HUES64 (cell line): ENCODE results near the gene FHIT.

Source experiments
- H3K27ac ChIP-seq: 2 replicates; pipeline ENCODE4 v1.7.0; 2013; ENCODE audit warnings: low read depth, low read length, inconsistent platforms
- H3K27me3 ChIP-seq: 2 replicates; pipeline ENCODE4 v1.6.1; 2013; ENCODE audit warnings: mild to moderate bottlenecking, low read length; ENCODE audit not compliant: insufficient read depth
- H3K36me3 ChIP-seq: 2 replicates; pipeline ENCODE4 v1.6.1; 2013; ENCODE audit warnings: mild to moderate bottlenecking, low read length; ENCODE audit not compliant: insufficient read depth
- H3K4me1 ChIP-seq: 2 replicates; pipeline ENCODE4 v1.6.1; 2013; ENCODE audit warnings: mild to moderate bottlenecking, low read length, moderate library complexity; ENCODE audit not compliant: insufficient read depth
- H3K4me3 ChIP-seq: 2 replicates; pipeline ENCODE4 v1.5.1; 2013; ENCODE audit warnings: mild to moderate bottlenecking, low read length, moderate library complexity
- H3K9ac ChIP-seq: 2 replicates; pipeline ENCODE4 v1.6.1; 2013; ENCODE audit warnings: mild to moderate bottlenecking, low read depth, low read length
- H3K9me3 ChIP-seq: 2 replicates; pipeline ENCODE4 v1.6.1; 2013; ENCODE audit warnings: low read depth, low read length; ENCODE audit not compliant: insufficient read depth
- WGBS: fragments of 150-250, 120-280 bp; methylation state at CpG from one replicate; pipeline ENCODE4 v1.1.7; 2013; ENCODE audit warnings: missing lambda C conversion rate; 5-methylcytosine and 5-hydroxymethylcytosine counted together

The FHIT gene

GRCh38 chr3:60266444-60266843, 984.8 kb downstream of the FHIT start:
- H3K9me3 ChIP-seq, result no peaks in the 10 kb centered on the region
- WGBS, result 100% methylated on average over 2 of the region's 2 CpGs
- no peak overlapping the region for H3K9ac ChIP-seq
- H3K4me1 ChIP-seq, result no peaks in the 10 kb centered on the region
- H3K36me3 ChIP-seq, result no peaks in the 10 kb centered on the region
- H3K27me3 ChIP-seq, result no peaks in the 10 kb centered on the region
- no peak overlapping the region for H3K27ac ChIP-seq
- H3K4me3 ChIP-seq, result no peak overlapping the region

DNA sequence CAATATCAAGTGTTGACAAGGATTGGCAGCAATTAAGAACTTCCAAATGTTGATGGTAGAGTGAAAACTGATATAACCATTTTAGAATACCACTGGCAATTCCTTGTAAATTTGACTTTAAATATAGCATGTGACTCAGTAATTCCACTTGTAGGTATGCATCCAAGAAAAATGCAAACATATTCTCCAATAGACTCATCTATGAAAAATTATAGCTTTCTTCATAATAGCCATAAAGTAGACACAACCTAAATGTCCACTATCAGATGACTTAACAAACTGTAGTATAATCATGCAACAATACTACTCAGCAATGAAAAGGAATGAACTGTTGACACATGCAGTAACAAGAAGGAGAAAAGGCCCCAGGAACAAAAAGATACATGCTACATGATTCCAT, 988.1 kb downstream of the FHIT start:
- no peak overlapping the region for H3K27ac ChIP-seq
- H3K27me3 ChIP-seq, result no peaks in the 10 kb centered on the region
- no peak overlapping the region for H3K9ac ChIP-seq
- no peaks in the 10 kb centered on the region for H3K36me3 ChIP-seq
- no peaks in the 10 kb centered on the region for H3K9me3 ChIP-seq
- H3K4me3 ChIP-seq, result no peak overlapping the region
- no peaks in the 10 kb centered on the region for H3K4me1 ChIP-seq

DNA sequence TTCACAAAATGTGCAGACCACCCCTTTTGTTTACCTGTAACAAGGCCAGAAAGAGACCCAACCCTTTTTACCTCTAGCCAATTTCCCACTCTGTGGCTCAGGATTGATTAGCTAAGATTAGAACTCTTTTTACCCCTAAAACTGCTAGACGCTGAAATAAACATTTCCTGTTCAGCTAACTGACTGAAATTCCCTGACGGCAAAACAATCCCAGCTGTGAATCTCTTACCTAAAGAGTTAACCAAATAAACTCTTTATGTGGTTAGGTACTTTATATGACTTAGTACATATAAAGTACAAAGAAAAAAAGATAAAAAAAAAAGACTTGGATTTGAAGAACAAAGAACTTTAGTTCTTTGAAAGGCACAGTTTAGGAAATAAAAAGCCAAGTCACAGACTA, 988.7 kb downstream of the FHIT start:
- Histone ChIP-seq H3K36me3 (no peaks in the 10 kb centered on the region), H3K4me1 (no peaks in the 10 kb centered on the region), H3K27ac (no peak overlapping the region), H3K9me3 (no peaks in the 10 kb centered on the region), H3K27me3 (no peaks in the 10 kb centered on the region), H3K4me3 (no peak overlapping the region), H3K9ac (no peak overlapping the region)
- 98% methylated on average over 2 of the region's 2 CpGs for WGBS

DNA sequence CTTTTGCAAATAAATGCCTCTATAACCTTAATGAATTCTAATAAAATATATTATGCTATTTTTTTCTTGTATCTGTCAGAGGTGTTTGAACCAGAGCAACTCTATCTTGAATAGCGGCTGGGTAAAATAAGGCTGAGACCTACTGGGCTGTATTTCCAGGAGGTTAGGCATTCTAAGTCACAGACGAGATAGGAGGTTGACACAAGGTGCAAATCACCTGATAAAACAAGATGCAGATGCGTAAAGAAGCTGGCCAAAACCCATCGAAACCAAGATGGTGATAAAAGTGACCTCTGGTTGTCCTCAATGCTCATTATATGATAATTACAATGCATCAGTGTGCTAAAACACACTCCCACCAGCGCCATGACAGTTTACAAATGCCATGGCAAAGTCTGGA, 990.7 kb downstream of the FHIT start:
- no peaks in the 10 kb centered on the region for H3K27me3 ChIP-seq
- H3K4me3 ChIP-seq, result no peak overlapping the region
- no peaks in the 10 kb centered on the region for H3K36me3 ChIP-seq
- H3K9me3 ChIP-seq, result no peaks in the 10 kb centered on the region
- no peak overlapping the region for H3K27ac ChIP-seq
- no peak overlapping the region for H3K9ac ChIP-seq
- H3K4me1 ChIP-seq, result no peaks in the 10 kb centered on the region
- WGBS, result 58% methylated on average over 5 of the region's 5 CpGs

DNA sequence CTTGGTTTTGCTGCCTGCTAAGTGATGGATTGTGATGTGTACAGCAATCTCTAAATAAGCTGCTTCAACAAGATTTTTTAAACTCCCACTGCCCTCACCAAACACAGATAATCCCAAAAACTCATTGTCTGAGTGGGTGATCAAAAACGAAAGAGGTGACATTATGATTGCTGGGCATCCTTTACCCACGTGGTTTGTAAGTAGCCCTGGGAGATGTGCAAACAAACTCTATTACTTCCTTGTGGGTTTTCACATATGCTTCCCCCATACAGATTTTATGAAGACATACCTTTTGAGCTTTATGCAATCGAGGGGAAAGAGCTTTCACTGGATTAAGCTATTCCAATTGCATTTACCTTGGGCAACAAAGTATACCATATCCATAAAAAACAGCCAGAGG, 1000.4 kb downstream of the FHIT start:
- Histone ChIP-seq H3K9me3 (peaks cover 7% of the 10 kb centered on the region; the same call in 1 of the 2 replicates), H3K4me1 (no peaks in the 10 kb centered on the region), H3K27ac (no peak overlapping the region), H3K36me3 (no peaks in the 10 kb centered on the region), H3K27me3 (no peaks in the 10 kb centered on the region), H3K4me3 (no peak overlapping the region), H3K9ac (no peak overlapping the region)
- 87% methylated on average over 3 of the region's 3 CpGs for WGBS

- no peak overlapping the region for H3K4me3 ChIP-seq
- no peak overlapping the region for H3K9ac ChIP-seq
- H3K27me3 ChIP-seq, result no peaks in the 10 kb centered on the region
- H3K9me3 ChIP-seq, result peaks cover 7% of the 10 kb centered on the region; the same call in 1 of the 2 replicates
- WGBS, result 92% methylated on average over 2 of the region's 2 CpGs
- H3K36me3 ChIP-seq, result no peaks in the 10 kb centered on the region
- H3K4me1 ChIP-seq, result no peaks in the 10 kb centered on the region
- H3K27ac ChIP-seq, result no peak overlapping the region
Observed at GRCh38 chr3:60250206-60250605, 1001.0 kb downstream of the FHIT start.

GRCh38 chr3:60246361-60246760, 1004.9 kb downstream of the FHIT start:
- H3K9me3 ChIP-seq, result peaks cover 7% of the 10 kb centered on the region; the same call in 1 of the 2 replicates
- H3K27ac ChIP-seq, result no peak overlapping the region
- H3K4me1 ChIP-seq, result peaks cover 5% of the 10 kb centered on the region; the same call in 1 of the 2 replicates
- WGBS, result 93% methylated on average over 4 of the region's 4 CpGs
- H3K4me3 ChIP-seq, result no peak overlapping the region
- H3K27me3 ChIP-seq, result no peaks in the 10 kb centered on the region
- no peaks in the 10 kb centered on the region for H3K36me3 ChIP-seq
- no peak overlapping the region for H3K9ac ChIP-seq

GRCh38 chr3:60243456-60243855, 1007.8 kb downstream of the FHIT start:
- WGBS, result 97% methylated on average over 4 of the region's 5 CpGs
- no peaks in the 10 kb centered on the region for H3K36me3 ChIP-seq
- H3K27me3 ChIP-seq, result no peaks in the 10 kb centered on the region
- H3K9me3 ChIP-seq, result peaks cover 4% of the 10 kb centered on the region; the same call in 1 of the 2 replicates
- H3K9ac ChIP-seq, result no peak overlapping the region
- H3K27ac ChIP-seq, result no peak overlapping the region
- peaks cover 20% of the 10 kb centered on the region for H3K4me1 ChIP-seq
- H3K4me3 ChIP-seq, result no peak overlapping the region

DNA sequence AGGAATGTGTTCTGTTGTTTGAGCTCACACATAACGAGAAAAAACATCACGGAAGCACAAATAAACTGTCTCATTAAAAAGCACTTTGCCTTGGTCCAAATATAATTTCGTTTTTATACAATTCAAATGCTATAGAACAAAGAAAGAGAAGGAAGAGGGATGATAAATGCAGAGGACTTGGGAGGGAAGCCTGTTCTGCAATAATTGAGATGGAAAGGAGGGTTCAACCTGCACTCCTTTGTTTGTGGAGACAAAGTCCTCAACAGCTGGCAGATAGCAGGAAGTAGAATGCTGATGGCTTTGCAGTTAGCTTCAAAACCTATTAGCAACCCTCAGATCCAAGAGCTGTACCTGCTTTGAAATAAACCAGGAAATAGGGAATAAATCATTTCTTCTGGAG, 1010.8 kb downstream of the FHIT start:
- Histone ChIP-seq H3K9ac (no peak overlapping the region), H3K4me3 (no peak overlapping the region), H3K4me1 (peaks cover 20% of the 10 kb centered on the region), H3K27me3 (no peaks in the 10 kb centered on the region), H3K9me3 (no peaks in the 10 kb centered on the region), H3K36me3 (no peaks in the 10 kb centered on the region), H3K27ac (peak overlapping the region; percentile 25; the same call in 1 of the 2 replicates)
- WGBS, result 60% methylated on average over 1 of the region's 3 CpGs

DNA sequence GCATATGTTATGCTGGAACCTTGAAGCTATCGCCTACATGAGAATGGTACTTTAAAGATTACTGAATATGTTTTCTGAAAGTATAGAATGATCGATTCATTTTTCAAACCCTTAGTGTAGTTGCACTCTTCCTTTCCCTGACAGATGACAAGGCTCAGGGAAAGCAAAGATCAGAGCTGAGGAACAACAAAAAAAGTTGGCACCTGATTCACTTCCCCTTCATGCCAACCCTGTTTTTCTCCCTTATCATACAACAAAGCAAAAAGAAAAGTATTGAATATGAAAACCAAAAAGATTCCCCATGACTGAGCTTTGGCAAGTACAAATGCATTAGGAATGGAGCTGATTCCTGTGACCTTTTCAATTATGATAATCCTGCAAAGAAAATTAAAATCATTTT, 1012.7 kb downstream of the FHIT start:
- Histone ChIP-seq H3K4me1 (peaks cover 20% of the 10 kb centered on the region), H3K27me3 (no peaks in the 10 kb centered on the region), H3K27ac (no peak overlapping the region), H3K4me3 (no peak overlapping the region), H3K9me3 (no peaks in the 10 kb centered on the region), H3K9ac (no peak overlapping the region), H3K36me3 (no peaks in the 10 kb centered on the region)
- 96% methylated on average over 2 of the region's 2 CpGs for WGBS

- no peaks in the 10 kb centered on the region for H3K27me3 ChIP-seq
- H3K9ac ChIP-seq, result no peak overlapping the region
- 95% methylated on average over 2 of the region's 2 CpGs for WGBS
- no peaks in the 10 kb centered on the region for H3K4me1 ChIP-seq
- no peak overlapping the region for H3K4me3 ChIP-seq
- 0 out of 2 replicates have a peak, but pooled peaks cover 2% of the 10 kb centered on the region for H3K9me3 ChIP-seq
- H3K36me3 ChIP-seq, result no peaks in the 10 kb centered on the region
- H3K27ac ChIP-seq, result no peak overlapping the region
Observed at GRCh38 chr3:60229502-60229901, 1021.8 kb downstream of the FHIT start.

GRCh38 chr3:60228823-60229222, 1022.4 kb downstream of the FHIT start:
- H3K9me3 ChIP-seq, result 0 out of 2 replicates have a peak, but pooled peaks cover 2% of the 10 kb centered on the region
- H3K27ac ChIP-seq, result no peak overlapping the region
- H3K27me3 ChIP-seq, result no peaks in the 10 kb centered on the region
- H3K4me3 ChIP-seq, result no peak overlapping the region
- no peaks in the 10 kb centered on the region for H3K36me3 ChIP-seq
- no peak overlapping the region for H3K9ac ChIP-seq
- no peaks in the 10 kb centered on the region for H3K4me1 ChIP-seq
- 97% methylated on average over 4 of the region's 4 CpGs for WGBS
